Right renal pelvis (tissue), 4 donors: ENCODE data around the gene MAP2K6. TPM values are rescaled to one million over a fixed set of nuclear protein-coding genes. Genes with fewer than 3 reads are reported as not detected.
"Not testable (repeated sequence)": the region's sequence is repeated elsewhere in the genome, so short reads cannot be mapped to it uniquely, and the experiment has no call there.

Experiments
- DNase-seq, 4 donors: peaks; one replicate each; pipeline ENCODE4 v3.0.0-alpha.2; 2013; ENCODE audit warnings: low read depth in 4 of 4, low spot score in 3 of 4, missing footprints in 1 of 4
- polyA plus RNA-seq, 4 donors: library from polyadenylated mRNA; unstranded; fragments of 120-200 nt; gene quantifications; one replicate each; pipeline ENCODE4 v1.2.1, GENCODE V29; 2013; ENCODE audit not compliant: insufficient read length in 4 of 4

MAP2K6 gene
- polyA plus RNA-seq, 4 donors, result 20.8 to 30.2 (median 25.5) TPM

DNA sequence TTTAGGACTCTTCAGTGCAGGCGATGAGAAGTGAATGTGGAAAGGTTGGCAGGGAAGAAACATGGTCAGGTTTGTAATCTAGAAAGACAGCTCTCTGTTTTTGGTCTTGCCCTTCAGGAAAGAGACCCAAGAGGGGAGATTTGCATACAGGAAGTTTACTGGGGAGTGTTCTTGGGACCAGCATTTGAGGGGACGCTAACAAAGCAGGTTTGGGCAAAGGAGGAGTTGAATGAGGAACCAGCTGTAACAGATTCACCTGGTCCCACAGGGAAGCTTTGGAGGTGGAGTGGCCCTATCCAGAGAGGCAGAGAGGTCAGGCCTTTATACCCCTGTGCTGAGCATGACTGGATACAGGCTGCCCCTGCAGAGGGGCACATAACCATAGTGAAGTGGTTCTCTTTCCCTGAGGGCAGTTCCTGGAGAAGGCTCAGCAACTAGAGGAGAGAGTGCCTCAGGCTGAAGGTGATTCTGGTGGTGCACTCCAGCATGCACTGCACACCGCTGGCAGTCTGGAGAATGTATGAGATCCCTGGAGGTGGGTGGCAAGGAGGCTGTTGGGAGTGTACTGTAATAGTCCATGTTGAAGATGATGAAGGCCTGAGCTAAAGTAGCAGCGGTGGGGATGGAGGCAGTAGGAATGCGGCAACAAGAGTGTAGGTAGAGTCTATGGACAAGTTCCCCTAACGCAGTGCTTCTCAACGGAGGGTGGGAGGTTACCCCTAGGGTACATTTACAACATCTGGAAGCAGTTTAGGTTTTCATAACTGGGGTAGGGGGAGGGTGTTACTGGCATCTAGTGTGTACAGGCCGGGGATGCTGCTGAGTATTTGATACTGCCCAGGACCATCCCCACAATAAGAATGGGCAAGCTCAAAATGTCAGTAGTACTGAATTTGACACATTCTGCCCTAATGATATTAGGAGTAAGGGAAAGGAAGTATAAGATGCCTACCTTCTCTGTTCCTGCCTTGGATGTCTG is 37.2 kb downstream of the MAP2K6 start:
- DNase-seq, result no peak

GRCh38 chr17:69452664-69453260 is 38.3 kb downstream of the MAP2K6 start:
- DNase-seq, result no peak

DNA sequence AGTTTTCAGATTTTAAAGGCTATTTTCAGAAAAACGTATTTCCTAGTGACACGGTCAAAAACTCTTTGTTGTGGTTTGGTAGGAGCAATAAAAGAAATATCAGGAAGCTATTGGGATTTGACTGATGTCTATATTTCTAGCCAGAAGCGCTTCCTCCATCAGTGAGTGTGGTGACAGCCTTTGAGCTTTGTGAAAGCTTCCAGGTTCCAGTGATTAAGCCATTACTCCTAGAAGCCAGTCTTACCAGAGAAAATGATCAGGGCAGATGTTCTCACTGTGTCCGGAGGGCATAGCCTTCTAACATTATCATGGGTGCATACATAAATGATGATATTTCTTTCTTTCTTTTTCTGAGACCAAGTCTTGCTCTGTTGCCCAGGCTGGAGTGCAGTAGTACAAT is 39.6 kb downstream of the MAP2K6 start:
- DNase-seq, result no peak

DNA sequence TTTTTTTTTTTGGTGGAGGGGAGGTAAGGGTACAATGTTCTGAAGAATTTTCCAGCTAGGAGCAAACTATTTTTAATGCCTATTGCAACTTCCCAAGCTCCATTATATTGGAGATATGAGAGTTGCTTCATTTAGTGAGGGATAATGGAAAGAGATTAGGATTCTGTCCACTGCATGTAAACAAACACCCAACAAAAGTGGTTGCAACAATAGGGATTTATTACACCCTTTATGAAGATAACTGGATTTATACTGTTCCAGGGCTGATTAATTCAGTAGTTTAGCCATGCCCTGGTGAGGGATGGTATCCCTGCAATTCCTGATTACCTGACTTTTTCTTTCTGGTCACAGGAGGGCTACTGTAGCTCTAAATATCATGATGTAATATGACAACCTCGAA is 40.5 kb downstream of the MAP2K6 start:
- DNase-seq, result no peak

GRCh38 chr17:69457603-69458002 is 43.1 kb downstream of the MAP2K6 start:
- DNase-seq, result no peak

DNA sequence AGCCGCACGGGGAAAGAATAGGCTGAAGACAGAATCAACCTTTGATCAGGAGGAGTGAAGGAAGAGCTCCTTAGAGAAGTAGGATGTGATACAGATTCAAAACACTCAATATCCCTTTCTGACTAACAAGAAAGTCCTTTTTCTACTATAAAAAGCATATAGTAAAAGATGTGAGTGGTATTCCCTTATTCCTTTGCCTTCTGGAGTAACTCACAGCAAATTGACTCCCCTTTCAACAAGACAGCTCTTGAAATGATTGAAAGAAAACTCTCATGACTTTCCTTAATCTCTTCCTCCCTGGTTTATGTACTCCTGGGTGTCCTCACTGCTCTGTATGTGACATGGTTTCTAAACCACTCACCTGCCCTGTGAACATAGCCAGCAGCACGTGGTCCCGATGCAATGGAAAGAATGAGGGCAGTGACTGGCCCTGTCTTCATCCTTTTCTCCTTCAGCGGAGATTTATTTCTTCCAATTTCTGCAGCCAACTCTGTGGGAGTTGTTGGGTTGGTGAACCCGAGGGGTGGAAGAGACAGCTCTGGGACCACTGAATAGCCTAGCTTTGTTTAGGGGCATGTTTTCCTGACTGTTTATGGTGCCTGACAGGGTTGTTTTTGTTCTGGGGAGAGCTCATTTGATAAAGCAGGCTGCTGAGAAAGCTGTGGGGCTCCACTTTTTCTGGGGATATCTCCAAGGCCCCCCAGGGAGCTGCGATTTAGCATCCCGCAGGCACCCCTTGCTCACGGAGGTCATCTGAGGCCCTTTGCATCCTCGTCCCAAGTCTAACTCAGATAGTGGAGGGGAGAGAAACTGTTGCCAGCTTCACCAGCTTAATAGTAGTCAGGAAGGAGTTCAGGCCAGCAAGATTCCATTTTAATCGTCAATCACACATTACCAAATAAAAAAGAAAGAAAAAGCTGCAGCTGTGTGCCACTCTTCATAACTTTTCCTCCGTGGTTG is 46.7 kb downstream of the MAP2K6 start:
- DNase-seq, result peak in 1 of 4 donors; percentile 20

GRCh38 chr17:69461951-69462369 is 47.5 kb downstream of the MAP2K6 start:
- no peak for DNase-seq

DNA sequence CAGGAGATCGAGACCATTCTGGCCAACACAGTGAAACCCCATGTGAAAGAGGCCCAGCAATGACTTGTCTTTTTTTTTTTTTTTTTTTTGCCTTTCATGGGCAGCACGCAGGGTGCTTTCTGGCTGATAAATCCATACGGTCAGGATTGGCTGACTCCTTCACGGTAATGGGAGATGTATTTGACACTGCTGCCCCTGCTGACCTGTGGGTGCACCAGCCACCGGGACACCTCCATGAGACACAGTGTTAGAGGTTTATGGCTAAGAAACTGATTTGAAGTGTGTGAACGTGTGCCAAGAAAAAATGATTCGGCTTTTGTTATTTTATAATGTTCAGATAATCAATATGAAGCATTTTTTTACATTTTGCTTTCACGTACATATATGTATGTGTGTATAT is 48.4 kb downstream of the MAP2K6 start:
- no peak for DNase-seq

- DNase-seq, result no peak
Observed at GRCh38 chr17:69466451-69466850, 52.0 kb downstream of the MAP2K6 start.

DNA sequence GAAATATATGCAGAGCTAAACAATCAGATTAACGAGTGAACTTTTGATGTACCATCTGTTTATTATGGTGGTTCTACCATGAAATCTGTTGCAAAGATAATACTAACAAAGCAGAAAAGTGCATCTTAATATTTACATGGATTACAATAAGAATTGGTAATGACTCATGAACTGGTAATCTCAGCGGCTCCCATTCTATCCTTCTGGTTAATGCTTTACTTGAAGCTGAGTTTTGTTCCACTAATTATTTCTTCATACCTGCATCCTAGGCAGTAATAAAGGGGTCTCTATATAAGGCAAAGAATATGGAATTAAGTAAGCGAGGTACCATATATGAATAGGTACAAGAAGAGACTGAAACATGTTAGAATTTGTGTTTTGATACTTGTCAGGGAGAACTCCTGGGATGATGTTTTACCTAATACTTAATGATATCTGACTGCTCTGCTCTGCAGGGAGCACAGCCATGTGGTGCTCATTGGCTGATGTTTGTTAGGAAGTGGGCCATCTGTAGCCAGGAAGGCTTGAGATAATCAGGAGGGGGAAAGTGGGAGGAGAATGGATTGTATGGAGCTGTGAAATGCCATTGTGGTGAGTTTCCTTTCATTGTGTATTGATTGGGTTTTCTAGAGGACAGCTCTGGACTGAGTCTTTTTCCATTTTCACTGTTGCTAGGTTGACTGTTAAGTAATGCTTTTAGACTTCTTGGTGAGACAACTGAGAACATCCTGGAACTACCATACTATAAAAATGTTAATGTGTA is 52.6 kb downstream of the MAP2K6 start:
- no peak for DNase-seq

DNA sequence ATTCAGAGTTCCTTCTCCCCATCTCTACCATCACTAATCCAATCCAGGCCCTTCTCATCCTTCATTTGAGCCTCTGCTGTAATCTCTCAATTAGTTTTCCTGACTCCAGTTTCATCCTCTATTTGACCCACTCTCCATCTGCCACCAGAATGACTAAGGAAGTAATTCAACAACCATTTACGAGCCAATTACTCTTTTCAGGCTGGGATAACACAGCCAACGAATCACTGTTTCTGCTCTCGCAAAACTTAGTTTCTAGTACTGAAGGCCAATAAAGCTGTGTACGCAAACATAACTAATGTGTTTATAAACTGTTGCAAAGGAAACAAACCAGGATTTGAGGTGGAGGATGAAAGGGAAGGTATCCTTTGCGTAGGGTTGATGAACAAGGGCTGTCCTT is 53.7 kb downstream of the MAP2K6 start:
- no peak for DNase-seq

DNA sequence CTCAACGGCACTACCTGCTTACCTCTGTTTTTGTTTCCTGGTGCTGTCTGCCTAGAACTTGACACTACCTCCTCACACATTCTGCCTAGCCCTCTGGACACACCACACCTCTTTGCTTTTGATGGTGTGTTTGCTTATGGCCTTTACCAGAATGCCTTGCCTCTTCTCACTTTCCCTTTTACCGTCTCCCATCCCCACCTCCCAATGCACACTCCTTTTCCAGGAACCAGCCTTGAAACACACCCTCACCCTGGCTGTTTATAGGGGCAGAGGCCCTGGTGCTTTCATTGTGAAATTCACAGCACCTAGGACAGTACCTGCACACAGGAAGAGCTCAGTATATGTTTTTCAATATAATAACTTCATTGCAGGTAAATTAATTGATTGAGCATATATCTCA is 56.2 kb downstream of the MAP2K6 start:
- no peak for DNase-seq

DNA sequence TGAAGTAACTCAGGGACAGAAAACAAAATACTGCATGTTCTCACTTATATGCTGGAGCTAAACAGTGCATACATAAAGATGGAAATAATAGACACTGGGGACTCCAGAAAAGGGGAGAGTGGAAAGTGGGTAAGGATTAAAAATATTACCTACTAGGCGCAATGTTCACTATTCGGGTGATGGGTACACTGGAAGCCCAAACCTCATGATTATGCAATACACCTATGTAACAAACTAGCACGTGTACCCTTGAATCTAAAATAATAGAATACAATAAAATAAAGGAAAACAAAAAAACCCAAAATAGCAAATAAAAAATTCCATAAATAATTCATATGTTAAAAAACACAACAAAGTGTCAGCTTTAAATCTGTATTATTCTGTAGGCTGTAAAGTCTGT is 56.9 kb downstream of the MAP2K6 start:
- no peak for DNase-seq

- no peak for DNase-seq
Observed at GRCh38 chr17:69473841-69474831, 59.6 kb downstream of the MAP2K6 start.

GRCh38 chr17:69477204-69477902 is 62.9 kb downstream of the MAP2K6 start:
- no peak for DNase-seq

DNA sequence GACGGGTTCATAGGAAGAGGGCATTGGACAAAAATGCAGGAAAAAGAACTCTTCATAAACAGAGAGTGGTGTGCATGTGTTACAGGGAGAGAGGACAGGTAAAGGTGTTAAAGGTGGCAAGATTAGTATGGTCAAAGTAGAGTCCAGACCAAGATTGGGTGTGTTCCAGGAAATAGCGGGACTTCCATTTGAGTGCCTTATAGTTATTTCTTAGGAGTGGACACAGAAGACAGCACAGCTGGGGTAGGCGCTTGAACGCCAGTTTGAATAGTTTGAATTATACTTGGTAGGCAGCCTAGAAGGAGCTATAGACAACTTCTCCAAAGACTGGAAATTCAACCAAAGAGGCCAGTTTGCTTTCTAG is 63.4 kb downstream of the MAP2K6 start:
- no peak for DNase-seq

GRCh38 chr17:69478916-69479315 is 64.4 kb downstream of the MAP2K6 start:
- DNase-seq, result no peak

- not testable (repeated sequence) for DNase-seq
Observed at GRCh38 chr17:69479756-69480155, 65.3 kb downstream of the MAP2K6 start.
